Prostate gland (tissue), 2 donors: Measurements from ENCODE around the gene SERPINA4. TPM values are rescaled to one million over a fixed set of nuclear protein-coding genes. Genes with fewer than 3 reads are reported as not detected.

Experiments
- DNase-seq: peaks from one replicate; pipeline ENCODE4 v3.0.0-alpha.2; 2019; ENCODE audit warnings: low spot score
- H3K27ac ChIP-seq, 2 donors: fragments of 200-600 bp; sonication (generic); 2 replicates each; pipeline ENCODE4 v1.5.1; 2017 to 2019
- H3K27me3 ChIP-seq: fragments of 200-600 bp; sonication (generic); replicated peaks from 2 replicates; pipeline ENCODE4 v1.5.1; 2019; ENCODE audit not compliant: insufficient read depth
- H3K36me3 ChIP-seq, 2 donors: fragments of 200-600 bp; sonication (generic); 1 replicate in 1 of 2; 2 replicates in 1 of 2; pipeline versions ENCODE4 v1.5.1 to v1.8.1; 2017 to 2019
- H3K4me1 ChIP-seq: fragments of 200-600 bp; sonication (generic); replicated peaks from 2 replicates; pipeline ENCODE4 v1.5.1; 2019
- H3K4me3 ChIP-seq, 2 donors: fragments of 200-600 bp; sonication (generic); 2 replicates each; pipeline ENCODE4 v1.5.1; 2017 to 2019
- H3K9me3 ChIP-seq: fragments of 200-600 bp; sonication (generic); 2 replicates; pipeline ENCODE4 v1.5.1; 2017
- POLR2A ChIP-seq: fragments of 450-650 bp; IDR thresholded peaks from one replicate; pipeline ENCODE4 v1.6.1; 2016; ENCODE audit warnings: antibody characterized with exemption, mild to moderate bottlenecking
- POLR2AphosphoS5 ChIP-seq: sonication (generic); formaldehyde crosslinking; IDR thresholded peaks from one replicate; pipeline ENCODE4 v1.6.1; 2017; ENCODE audit warnings: antibody characterized with exemption
- WGBS: methylation state at CpG from one replicate; pipeline ENCODE4 v1.1.5; 2018; 5-methylcytosine and 5-hydroxymethylcytosine counted together
- intact Hi-C: fragments of 100-400 bp; cut with DNase I; formaldehyde crosslinking; loops from one replicate; pipeline ENCODE4 v1.14.2; 2022
- total RNA-seq, 2 donors: library from RNA; depleted of rRNA; stranded (reverse); fragments of >200 nt; gene quantifications; one replicate each; pipeline ENCODE4 v1.1.0, GENCODE V29; 2016
- TF ChIP-seq, protein P1 (sequence below), 4 experiments: fragments of 200-600 bp in 2 of 4; fragments of 450-650 bp in 2 of 4; sonication (generic) in 2 of 4; IDR thresholded peaks; 1 replicate in 3 of 4; 2 replicates in 1 of 4; pipeline ENCODE4 v1.5.1; 2016 to 2019; ENCODE audit warnings: antibody characterized with exemption in 4 of 4, mild to moderate bottlenecking in 2 of 4, moderate library complexity in 2 of 4

SERPINA4 gene
- total RNA-seq, 2 donors from 2014 or later, result 2.2 TPM; not detected in 1

DNA sequence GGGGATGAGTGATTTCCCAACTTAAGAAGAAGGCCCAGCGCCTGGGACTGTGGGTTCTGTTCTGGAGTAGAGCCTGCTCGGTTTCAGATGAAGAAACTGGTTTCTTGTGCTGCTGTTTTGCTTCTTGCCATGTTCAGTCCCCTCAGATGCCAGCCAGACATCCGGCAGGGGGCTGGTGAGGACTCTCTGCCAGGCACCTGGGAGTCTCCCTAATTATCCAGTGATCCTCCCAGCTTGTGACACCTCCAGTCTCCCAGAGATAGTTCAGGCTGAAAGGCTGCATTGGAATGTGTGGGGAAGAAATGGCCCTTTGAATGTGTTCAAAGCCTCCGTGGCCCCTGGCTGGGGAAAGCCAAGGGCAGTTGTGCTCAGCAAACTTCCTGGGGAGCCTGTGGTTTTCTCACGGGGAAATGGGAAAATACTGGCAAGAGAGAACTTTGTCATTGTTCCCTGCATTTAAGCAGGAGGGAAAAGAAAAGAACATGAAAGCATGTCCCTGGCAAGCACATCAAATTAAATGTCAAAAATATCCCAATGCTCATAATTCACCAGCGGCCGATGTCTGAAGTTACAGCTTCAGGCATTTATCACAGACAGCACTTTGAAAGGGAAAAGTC is 43.5 kb upstream of the SERPINA4 start:
- TF ChIP-seq, protein P1, sequence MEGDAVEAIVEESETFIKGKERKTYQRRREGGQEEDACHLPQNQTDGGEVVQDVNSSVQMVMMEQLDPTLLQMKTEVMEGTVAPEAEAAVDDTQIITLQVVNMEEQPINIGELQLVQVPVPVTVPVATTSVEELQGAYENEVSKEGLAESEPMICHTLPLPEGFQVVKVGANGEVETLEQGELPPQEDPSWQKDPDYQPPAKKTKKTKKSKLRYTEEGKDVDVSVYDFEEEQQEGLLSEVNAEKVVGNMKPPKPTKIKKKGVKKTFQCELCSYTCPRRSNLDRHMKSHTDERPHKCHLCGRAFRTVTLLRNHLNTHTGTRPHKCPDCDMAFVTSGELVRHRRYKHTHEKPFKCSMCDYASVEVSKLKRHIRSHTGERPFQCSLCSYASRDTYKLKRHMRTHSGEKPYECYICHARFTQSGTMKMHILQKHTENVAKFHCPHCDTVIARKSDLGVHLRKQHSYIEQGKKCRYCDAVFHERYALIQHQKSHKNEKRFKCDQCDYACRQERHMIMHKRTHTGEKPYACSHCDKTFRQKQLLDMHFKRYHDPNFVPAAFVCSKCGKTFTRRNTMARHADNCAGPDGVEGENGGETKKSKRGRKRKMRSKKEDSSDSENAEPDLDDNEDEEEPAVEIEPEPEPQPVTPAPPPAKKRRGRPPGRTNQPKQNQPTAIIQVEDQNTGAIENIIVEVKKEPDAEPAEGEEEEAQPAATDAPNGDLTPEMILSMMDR (IDR thresholded peaks at IDR 0.05), result no peak
- no peak for TF ChIP-seq POLR2AphosphoS5
- TF ChIP-seq POLR2A, result no peak
- H3K36me3 ChIP-seq, result no peaks in the 10 kb centered on the region
- no peaks in the 10 kb centered on the region for H3K4me1 ChIP-seq
- H3K27ac ChIP-seq, result no peak overlapping the region
- DNase-seq, result no peak
- no peaks in the 10 kb centered on the region for H3K27me3 ChIP-seq
- H3K9me3 ChIP-seq, result no peaks in the 10 kb centered on the region
- no peak overlapping the region for H3K4me3 ChIP-seq
- intact Hi-C loops, result no loop called here
- 27% methylated on average over 7 of the region's 7 CpGs for WGBS

DNA sequence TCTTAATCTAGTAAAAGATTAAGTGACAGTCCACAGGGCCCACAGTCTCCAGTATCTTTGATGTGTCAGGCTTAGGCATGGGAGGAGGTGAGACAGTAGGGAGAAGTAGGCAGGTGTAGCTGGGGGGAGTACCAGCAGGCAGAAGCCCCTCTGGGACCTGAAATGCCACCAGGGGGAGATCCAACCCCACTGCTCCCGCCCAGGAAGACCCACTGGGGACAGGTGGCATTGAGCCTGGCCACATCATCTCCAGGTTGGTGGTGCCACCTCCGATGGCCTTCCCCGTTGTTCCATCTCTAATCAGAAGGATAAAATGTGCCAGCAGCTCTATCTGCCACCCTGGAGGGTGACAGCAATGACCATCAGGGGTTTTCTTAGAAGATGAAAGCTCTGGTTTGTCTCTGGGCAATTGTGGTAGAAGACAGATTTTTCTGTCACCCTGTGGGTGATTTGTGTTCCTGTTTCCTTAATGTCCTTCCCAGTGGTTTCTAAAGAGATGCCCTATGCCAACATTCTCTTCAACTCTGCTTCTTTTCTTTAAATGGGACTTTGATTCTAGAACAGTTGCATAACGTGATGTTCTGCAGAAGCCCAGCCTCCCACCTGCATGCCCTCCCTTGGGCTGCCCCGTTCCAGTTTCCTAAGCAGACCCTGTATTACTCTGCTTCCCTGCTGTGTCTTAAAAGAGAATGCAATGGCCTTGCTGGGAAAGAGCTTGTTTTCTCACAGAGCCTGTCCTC is 39.7 kb upstream of the SERPINA4 start:
- intact Hi-C loops, result no loop called here

DNA sequence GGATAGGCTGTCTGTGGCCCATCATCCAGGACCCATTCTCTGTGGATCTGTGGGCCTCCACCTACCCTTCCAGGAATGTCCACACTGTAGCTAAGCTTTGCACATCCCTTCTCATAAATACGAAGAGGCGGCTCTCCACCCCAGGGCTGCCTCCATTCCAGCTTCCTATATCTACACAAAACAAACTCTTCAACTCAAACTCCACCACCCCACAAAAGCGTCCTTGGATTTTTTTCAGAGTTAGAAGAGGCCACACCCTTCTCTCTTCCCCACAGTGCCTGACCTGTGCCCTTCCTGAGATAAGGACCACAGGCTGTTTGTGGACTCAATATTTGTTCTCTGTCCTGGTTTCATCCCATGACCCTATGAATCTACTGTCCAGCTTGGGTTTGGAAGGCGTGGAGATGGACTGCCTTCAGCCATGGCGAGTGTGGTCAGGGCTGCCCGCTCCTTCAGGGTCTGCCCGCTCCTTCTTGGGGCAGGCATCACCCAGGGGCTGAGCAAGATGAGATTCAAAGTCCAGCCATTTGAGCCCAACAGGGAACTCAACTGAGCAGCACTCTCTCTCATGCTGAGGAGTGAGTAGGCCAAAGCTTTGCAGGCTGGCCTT is 39.0 kb upstream of the SERPINA4 start:
- H3K4me1 ChIP-seq, result no peaks in the 10 kb centered on the region
- H3K27me3 ChIP-seq, result no peaks in the 10 kb centered on the region
- no peak for DNase-seq
- intact Hi-C loops, result no loop called here
- H3K9me3 ChIP-seq, result no peaks in the 10 kb centered on the region
- no peaks in the 10 kb centered on the region for H3K36me3 ChIP-seq
- no peak for TF ChIP-seq POLR2AphosphoS5
- TF ChIP-seq POLR2A, result no peak
- TF ChIP-seq, protein P1 (IDR thresholded peaks at IDR 0.05), result no peak
- H3K4me3 ChIP-seq, result no peak overlapping the region
- H3K27ac ChIP-seq, result no peak overlapping the region
- WGBS, result 94% methylated on average over 7 of the region's 7 CpGs

More for the DNA sequence above, 39.7 kb upstream of the SERPINA4 start:
- Histone ChIP-seq H3K4me1 (no peaks in the 10 kb centered on the region), H3K9me3 (no peaks in the 10 kb centered on the region), H3K36me3 (no peaks in the 10 kb centered on the region), H3K27me3 (no peaks in the 10 kb centered on the region), H3K27ac (no peak overlapping the region), H3K4me3 (no peak overlapping the region)
- TF ChIP-seq POLR2A (no peak), POLR2AphosphoS5 (no peak)
- TF ChIP-seq, protein P1 (IDR thresholded peaks at IDR 0.05), result no peak
- 58% methylated on average over 5 of the region's 5 CpGs for WGBS
- no peak for DNase-seq

DNA sequence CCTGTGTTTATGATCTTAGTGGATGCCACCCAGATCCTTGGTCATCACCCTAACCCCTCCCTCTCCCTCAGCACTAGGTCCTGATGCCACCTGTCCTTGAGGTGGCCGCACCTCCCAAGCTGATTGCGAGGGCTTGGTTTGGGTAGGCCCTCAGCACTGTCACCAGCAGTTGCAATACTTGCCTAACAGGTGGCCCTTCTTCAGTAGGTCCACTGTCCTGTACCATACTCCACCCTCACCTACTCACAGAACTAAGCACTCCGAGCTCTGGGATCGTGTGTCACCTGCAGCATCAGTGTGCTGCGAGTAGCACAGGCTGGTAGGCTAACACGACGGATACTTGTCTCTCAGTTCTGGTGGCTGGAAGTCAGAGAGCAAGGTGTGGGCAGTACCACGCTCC is 38.0 kb upstream of the SERPINA4 start:
- 95% methylated on average over 8 of the region's 8 CpGs for WGBS
- H3K27me3 ChIP-seq, result no peaks in the 10 kb centered on the region
- H3K36me3 ChIP-seq, result no peaks in the 10 kb centered on the region
- H3K9me3 ChIP-seq, result no peaks in the 10 kb centered on the region
- DNase-seq, result no peak
- TF ChIP-seq, protein P1 (IDR thresholded peaks at IDR 0.05), result no peak
- no peak for TF ChIP-seq POLR2AphosphoS5
- no peak for TF ChIP-seq POLR2A
- intact Hi-C loops, result no loop called here
- H3K4me1 ChIP-seq, result no peaks in the 10 kb centered on the region
- no peak overlapping the region for H3K27ac ChIP-seq
- no peak overlapping the region for H3K4me3 ChIP-seq
